HG03159 (cell line): Measurements from ENCODE around the gene TENM4.

Experiments
- ATAC-seq: cut with Tn5 transposase; IDR thresholded peaks from one replicate; pipeline ENCODE4 v1.9.1; 2021; ENCODE audit warnings: mild to moderate bottlenecking, moderate library complexity; ENCODE audit not compliant: unreplicated experiment

TENM4 gene

GRCh38 chr11:78949976-78950690 lies 490.7 kb downstream of the TENM4 start:
- ATAC-seq: no peak

GRCh38 chr11:78946945-78947902 lies 493.6 kb downstream of the TENM4 start:
- ATAC-seq: no peak

GRCh38 chr11:78943841-78944240 lies 497.0 kb downstream of the TENM4 start:
- no peak for ATAC-seq

GRCh38 chr11:78943154-78943553 lies 497.7 kb downstream of the TENM4 start:
- no peak for ATAC-seq

- ATAC-seq: no peak
These were observed 499.5 kb downstream of the TENM4 start for GRCh38 chr11:78941226-78941851.

GRCh38 chr11:78940500-78941225 lies 500.2 kb downstream of the TENM4 start:
- ATAC-seq: no peak

- no peak for ATAC-seq
These were observed 501.9 kb downstream of the TENM4 start for GRCh38 chr11:78938971-78939370.

- ATAC-seq: no peak
These were observed 502.8 kb downstream of the TENM4 start for GRCh38 chr11:78938036-78938435.

- no peak for ATAC-seq
These were observed 505.3 kb downstream of the TENM4 start for GRCh38 chr11:78935398-78936068.

GRCh38 chr11:78933350-78933749 lies 507.5 kb downstream of the TENM4 start:
- ATAC-seq: no peak

GRCh38 chr11:78932757-78933156 lies 508.1 kb downstream of the TENM4 start:
- ATAC-seq: no peak

- ATAC-seq: no peak
These were observed 508.9 kb downstream of the TENM4 start for GRCh38 chr11:78931891-78932290.

- ATAC-seq: no peak
These were observed 509.9 kb downstream of the TENM4 start for GRCh38 chr11:78930810-78931523.

GRCh38 chr11:78929906-78930220 lies 511.0 kb downstream of the TENM4 start:
- no peak for ATAC-seq

GRCh38 chr11:78929207-78929905 lies 511.5 kb downstream of the TENM4 start:
- ATAC-seq: no peak

GRCh38 chr11:78927511-78927910 lies 513.3 kb downstream of the TENM4 start:
- ATAC-seq: no peak

GRCh38 chr11:78926633-78927338 lies 514.0 kb downstream of the TENM4 start:
- ATAC-seq: no peak

GRCh38 chr11:78925387-78925786 lies 515.4 kb downstream of the TENM4 start:
- ATAC-seq: no peak
